KOPT-K1 (cell line): ENCODE data around the gene FAM168A.
A peak's percentile ranks its signal among the peaks of the same experiment; 100 is the strongest.
"Not testable (repeated sequence)": the region's sequence is repeated elsewhere in the genome, so short reads cannot be mapped to it uniquely, and the experiment has no call there.

Experiments used
- H3K27ac ChIP-seq: fragments of 200-600 bp; sonication (generic); 2 replicates; pipeline ENCODE4 v1.5.1; 2016; ENCODE audit warnings: antibody characterized with exemption, mild to moderate bottlenecking, low read depth, low read length; ENCODE audit not compliant: poor library complexity, severe bottlenecking
- H3K36me3 ChIP-seq: fragments of 200-600 bp; sonication (generic); 2 replicates; pipeline ENCODE4 v1.5.1; 2017; ENCODE audit warnings: antibody characterized with exemption, mild to moderate bottlenecking, low read length, moderate library complexity; ENCODE audit not compliant: insufficient read depth
- H3K9me3 ChIP-seq: fragments of 200-600 bp; sonication (generic); 2 replicates; pipeline ENCODE4 v1.5.1; 2017; ENCODE audit warnings: antibody characterized with exemption, low read length, mild to moderate bottlenecking; ENCODE audit not compliant: insufficient read depth, poor library complexity, severe bottlenecking

Gene FAM168A

DNA sequence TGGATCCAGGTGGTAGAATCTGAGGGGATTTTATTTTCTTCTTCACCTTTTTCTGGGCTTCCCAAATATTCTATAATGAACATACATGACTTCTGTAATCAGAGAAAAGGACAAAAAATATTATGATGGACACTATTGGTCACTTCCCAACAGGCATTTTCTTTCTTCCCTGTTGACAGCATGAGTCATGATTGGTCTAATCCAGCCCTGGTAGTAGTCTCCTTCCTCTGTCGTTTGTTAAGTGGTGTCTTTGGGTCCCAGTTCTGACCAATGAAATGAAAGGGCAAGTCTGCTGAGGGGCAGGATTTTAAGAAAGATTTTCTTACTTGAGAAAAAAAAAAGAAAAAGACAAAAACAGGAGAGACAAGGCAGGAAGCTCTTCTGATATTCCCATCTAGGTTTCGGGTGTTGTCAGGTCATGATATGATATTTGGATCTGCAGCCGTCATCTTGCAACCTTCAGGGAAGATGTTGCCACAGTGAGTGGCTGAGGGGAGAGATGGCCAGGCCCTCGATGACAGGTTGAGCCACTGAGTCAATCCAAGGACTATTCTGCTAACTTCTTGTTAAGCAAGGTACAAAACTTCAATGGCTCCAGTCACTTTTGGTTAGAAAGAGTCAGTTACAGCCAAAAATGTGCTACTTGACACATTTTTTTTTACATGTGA, 25.1 kb upstream of the FAM168A start:
- Histone ChIP-seq H3K9me3 (no peaks in the 10 kb centered on the region), H3K27ac (no peak overlapping the region), H3K36me3 (no peaks in the 10 kb centered on the region)

DNA sequence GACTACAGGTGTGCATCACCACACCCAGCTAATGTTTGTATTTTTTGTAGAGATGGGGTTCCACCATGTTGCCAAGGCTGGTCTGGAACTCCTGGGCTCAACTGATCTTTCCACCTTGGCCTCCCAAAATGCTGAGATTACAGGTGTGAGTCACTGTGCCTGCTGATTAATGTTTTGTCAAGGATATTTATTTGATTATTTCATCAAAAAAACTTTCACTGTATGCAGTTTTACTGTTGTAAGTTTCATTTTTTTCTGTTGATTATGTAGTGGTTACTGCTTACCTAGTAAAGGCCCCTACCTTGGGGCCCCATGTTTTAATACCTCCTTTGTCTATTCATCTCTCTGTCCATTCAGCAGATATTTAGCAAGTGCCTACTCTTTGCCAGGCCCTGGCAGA, 16.7 kb upstream of the FAM168A start:
- no peaks in the 10 kb centered on the region for H3K36me3 ChIP-seq
- no peaks in the 10 kb centered on the region for H3K9me3 ChIP-seq
- H3K27ac ChIP-seq = no peak overlapping the region

DNA sequence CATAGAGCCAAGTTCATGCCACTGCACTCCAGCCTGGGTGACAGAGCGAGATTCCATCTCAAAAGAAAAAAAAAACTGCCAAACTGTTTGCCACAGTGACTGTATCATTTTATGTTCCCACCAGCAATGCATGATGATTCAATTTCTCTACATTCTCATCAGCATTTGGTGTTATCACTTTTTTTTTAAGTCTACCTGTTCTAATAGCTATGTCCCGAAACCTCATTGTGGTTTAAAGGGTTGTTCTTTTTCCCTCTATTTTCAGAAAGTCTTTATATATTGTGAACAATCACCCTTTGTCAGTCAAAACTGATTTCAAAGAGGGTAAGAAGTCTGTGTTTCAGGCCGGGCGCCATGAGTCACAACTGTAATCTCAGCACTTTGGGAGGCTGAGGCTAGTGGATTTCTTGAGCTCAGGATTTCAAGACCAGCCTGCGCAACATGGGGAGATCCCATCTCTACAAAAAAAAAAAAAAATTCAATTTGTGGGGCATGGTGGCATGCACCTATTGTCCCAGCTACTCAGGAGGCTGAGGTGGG, 14.8 kb upstream of the FAM168A start:
- H3K9me3 ChIP-seq = no peaks in the 10 kb centered on the region
- H3K27ac ChIP-seq = no peak overlapping the region
- H3K36me3 ChIP-seq = no peaks in the 10 kb centered on the region

DNA sequence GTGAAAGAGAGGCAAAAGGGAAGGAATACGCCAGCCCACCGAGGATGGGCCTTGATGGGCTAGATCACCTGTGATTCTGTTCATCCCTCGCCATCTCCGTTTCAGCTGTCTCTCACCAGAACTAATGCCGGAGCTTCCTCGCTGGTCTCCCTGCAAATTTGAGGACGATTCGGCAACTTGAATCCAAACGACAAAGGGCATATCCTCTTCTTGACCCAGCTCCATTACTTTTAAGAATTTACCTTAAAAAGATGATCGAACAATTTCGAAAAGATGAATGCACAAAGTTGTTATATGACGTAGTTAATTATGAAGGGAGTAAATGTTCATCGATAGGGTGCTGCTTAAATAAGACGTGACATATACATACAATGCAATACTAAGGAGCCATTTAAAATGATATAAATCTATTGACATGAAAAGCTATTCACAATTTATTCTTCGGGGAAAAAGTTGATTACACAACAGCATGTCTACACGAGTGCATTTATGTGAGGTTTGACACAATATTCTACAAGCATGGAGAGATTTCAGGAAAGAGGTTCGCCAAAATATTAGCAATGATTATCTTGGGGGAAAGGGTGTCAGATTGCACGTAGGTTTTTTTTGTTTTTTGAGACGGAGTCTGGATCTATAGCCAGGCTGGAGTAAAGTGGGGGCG, 937 bp upstream of the FAM168A start:
- no peaks in the 10 kb centered on the region for H3K9me3 ChIP-seq
- H3K36me3 ChIP-seq = no peaks in the 10 kb centered on the region
- H3K27ac ChIP-seq = peak overlapping the region; percentile 83

DNA sequence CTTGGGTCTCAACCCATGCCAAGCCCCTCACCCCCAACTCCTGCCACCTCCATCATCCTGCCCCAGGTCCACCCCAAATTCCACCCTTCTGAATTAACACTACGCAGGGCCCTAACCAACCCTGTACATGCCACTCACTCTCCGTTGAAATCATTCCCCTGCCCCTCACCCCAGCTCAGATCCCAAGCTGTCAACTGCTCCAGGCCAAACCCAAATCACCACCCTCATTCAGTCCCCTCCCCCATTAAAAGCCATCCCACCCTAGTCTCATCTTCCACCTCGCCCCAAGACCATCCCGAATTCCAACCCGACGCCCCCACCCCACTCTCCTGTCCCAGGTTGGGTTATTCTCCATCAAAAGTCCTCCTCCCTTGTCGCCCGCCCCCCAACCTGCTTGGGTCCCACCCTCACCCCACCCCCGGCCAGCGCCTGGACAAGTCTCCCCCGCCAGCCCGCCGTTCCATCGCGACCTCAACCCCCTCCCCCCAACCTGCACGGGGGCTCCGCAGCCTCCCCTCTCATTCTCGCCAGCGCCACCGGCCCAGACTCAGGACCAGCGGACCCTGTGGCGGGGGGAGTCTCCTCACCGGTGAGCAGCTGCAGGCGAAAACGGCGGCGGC, 466 bp downstream of the FAM168A start:
- Histone ChIP-seq H3K27ac (peak overlapping the region; percentile 83), H3K9me3 (no peaks in the 10 kb centered on the region), H3K36me3 (no peaks in the 10 kb centered on the region)

DNA sequence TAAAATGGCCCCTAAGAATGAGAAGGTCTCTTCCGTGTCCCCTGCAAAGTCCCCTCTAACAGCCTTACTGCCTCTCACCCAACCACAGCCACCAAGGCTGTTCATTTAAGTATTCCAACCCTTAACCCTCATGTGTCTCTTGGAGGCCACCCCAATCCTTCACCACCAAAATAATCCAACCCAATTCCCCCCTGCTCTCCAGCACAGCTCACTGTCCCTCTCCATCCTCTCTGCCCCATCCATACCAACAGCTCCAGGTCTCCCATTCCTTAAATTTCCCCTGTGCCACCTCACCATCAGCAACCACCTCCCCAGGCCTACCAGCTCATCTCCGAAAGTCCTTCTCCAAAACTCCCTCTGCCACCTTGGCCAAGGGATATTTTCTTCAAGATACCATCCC, 1.4 kb downstream of the FAM168A start:
- no peaks in the 10 kb centered on the region for H3K36me3 ChIP-seq
- no peaks in the 10 kb centered on the region for H3K9me3 ChIP-seq
- peak overlapping the region; percentile 83 for H3K27ac ChIP-seq

DNA sequence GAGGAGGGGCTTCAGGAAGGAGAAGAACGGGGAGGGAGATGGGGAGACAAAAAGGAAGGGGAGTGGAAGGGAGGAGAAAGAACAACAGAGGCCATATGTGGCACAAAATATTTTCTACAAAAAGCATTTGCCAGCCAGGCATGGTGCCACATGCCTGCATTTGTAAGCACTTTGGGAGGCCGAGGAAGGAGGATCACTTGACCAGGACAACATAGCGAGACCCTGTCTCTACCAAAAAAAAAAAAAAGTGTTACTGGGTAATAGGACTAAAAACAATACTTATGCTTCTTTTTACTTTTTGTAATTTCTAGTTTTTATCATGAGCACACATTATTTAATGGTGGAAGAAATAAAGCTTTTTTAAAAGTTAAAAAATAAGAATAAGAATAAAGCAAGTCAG, 5.3 kb downstream of the FAM168A start:
- no peak overlapping the region for H3K27ac ChIP-seq
- no peaks in the 10 kb centered on the region for H3K9me3 ChIP-seq

DNA sequence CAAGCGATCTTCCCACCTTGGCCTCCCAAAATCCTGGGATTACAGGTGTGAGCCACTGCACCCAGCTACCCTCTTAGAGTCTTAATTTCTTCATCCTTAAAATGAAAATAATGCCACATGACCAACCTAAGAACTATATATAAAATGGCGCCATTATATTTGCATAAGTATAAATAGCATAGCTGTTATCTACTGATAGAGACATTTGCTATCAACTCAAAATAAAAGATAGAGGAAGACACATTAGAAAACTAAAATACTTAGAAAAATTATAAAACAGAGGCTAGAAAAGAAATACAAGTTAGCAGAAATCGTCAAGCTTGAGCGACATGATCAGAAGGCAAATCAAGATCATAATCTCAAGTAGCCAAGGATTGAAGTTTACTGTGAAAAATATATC, 6.2 kb downstream of the FAM168A start:
- H3K9me3 ChIP-seq = no peaks in the 10 kb centered on the region
- no peaks in the 10 kb centered on the region for H3K36me3 ChIP-seq
- no peak overlapping the region for H3K27ac ChIP-seq

More for the DNA sequence above, 5.3 kb downstream of the FAM168A start:
- H3K36me3 ChIP-seq = no peaks in the 10 kb centered on the region

DNA sequence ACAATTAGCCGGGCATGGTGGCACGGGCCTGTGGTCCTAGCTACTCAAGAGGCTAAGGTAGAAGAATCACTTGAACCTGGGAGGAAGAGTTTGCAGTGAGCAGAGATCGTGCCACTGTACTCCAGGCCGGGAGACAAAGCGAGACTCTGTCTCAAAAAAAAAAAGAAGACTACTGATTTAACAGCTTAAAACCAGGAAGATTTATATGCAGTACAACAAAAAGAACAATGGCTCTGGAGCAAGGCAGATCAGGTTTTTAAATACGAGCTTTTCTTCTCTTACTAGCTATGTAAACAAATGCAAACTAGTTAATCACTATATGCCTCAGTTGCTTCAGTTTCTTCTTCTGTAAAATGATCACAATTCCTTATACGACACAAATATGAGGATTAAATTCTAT, 6.9 kb downstream of the FAM168A start:
- Histone ChIP-seq H3K27ac (no peak overlapping the region), H3K9me3 (no peaks in the 10 kb centered on the region), H3K36me3 (no peaks in the 10 kb centered on the region)

DNA sequence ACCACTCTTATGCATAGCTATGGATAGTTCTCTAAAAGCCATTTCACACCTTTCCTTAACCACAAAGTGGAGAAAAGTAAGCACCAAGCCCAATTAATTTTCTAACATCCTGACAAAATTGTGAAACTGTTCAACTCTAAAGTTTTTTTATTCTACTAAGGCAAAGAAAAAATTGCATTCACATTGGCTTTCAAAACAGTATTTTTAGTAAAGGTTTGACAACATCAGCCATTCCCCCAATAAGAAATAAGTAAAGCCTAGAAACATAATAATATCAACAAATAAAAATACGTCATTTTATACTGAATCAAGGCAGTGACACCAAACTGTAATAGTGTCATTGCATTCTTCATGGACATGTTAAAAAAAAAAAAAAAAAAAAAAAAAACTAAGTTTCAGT, 11.1 kb downstream of the FAM168A start:
- no peak overlapping the region for H3K27ac ChIP-seq

DNA sequence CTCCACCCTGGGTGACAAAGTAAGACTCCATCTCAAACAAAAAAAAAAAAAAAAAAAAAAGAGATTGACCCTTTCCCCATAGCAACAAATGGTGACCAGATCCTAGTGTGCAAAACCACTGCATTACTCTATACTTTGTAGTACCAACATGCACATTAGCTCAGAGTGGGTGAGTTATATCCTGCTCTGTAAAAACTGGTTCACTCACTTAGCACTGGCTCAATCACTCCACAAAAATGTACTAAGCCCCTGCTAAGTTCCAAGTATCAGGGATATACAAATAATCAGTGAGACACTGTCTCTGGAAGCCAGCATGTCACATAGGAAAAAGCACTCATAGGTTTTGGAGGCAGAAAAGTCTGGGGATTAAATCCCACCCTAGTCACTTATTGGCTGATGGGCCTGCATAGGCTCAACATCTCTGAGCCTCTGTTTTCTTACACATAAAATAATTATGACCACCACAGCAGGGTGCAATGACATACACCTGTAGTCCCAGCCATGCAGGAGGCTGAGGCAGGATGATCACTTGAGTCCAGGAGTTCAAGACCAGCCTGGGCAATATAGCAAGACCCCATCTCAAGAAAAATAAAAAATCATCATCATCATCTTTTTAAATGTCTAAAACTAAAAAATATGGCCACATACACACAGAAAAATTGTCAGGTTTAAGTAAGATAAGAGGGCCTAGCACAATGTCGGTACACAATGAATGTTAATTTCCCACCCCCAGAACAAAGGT, 11.9 kb downstream of the FAM168A start:
- Histone ChIP-seq H3K36me3 (no peaks in the 10 kb centered on the region; the same call in 1 of the 2 replicates), H3K9me3 (no peaks in the 10 kb centered on the region), H3K27ac (no peak overlapping the region)

More for the DNA sequence above, 11.1 kb downstream of the FAM168A start:
- H3K9me3 ChIP-seq = no peaks in the 10 kb centered on the region
- no peaks in the 10 kb centered on the region; the same call in 1 of the 2 replicates for H3K36me3 ChIP-seq

DNA sequence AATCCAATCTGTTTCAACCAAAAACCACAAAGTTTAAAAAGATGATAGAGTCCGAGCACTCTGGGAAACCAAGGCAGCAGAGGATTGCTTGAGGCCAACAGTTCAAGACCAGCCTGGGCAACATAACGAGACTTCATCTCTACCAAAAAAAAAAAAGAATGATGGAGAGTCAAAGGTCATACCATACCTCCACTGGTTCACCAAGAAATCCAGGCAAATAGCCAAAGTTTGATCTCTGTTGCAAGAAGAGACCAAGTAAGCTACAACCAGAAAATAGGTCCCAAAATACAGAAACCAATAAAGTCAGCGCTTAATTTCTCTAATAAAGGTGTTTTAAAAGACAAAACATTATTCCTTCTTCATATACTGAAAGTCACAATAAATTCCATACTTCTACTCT, 13.1 kb downstream of the FAM168A start:
- no peaks in the 10 kb centered on the region; the same call in 1 of the 2 replicates for H3K36me3 ChIP-seq
- H3K27ac ChIP-seq = no peak overlapping the region
- no peaks in the 10 kb centered on the region for H3K9me3 ChIP-seq

DNA sequence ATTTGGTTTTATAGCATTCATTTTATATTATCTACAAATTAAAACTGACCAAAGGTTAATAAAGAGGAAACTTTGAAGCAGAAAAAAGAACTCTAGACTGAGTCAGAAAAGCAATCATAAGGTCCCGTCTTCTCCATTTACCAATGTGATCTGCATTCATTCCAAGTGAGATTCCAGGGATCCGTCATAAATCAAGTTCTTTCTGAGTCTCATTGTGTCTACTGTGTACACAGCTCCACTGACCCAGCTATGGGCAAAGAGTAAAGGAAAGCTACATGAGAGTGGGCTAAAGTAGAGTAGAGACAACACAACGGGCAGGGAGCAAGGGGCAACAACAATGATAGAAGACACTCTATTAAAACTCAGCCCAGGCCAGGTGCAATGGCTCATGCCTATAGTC, 15.3 kb downstream of the FAM168A start:
- Histone ChIP-seq H3K27ac (no peak overlapping the region), H3K9me3 (no peaks in the 10 kb centered on the region), H3K36me3 (no peaks in the 10 kb centered on the region; the same call in 1 of the 2 replicates)

DNA sequence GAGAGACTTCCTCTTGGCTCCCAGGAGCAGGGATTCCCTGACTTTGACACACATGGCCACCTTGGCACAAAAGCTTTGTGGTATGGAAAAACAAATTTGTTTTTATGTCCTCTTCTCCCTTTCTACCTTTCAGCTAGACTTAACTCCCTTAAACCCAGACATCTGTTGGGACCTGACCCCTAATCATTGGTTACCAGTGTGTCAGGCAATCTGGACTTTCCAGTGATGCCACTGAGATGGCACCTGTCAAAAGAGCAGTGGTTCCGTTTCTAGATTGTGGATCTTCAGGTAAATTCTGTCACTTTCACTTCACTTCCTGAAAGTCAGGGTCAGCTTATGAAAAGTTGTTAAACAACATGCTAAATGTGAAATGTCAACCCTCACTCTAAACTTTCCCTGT, 17.2 kb downstream of the FAM168A start:
- not testable (repeated sequence) for H3K36me3 ChIP-seq, H3K9me3 ChIP-seq, H3K27ac ChIP-seq
